ENCODE results near the gene CPLANE1. TPM values are rescaled to one million over a fixed set of nuclear protein-coding genes. Genes with fewer than 3 reads are reported as not detected.
A peak's percentile ranks its signal among the peaks of the same experiment; 100 is the strongest.
"Not testable (repeated sequence)": the region's sequence is repeated elsewhere in the genome, so short reads cannot be mapped to it uniquely, and the experiment has no call there.

The CPLANE1 gene
- total and polyA plus RNA-seq, 2 experiments from 2014 or later, result 5.8 to 13.7 TPM

- DNase-seq (ENCODE audit: low read depth in 1 of 2, low spot score in 1 of 2), result no peak
- peaks cover 8% of the 10 kb centered on the region for H3K36me3 ChIP-seq
- no peaks in the 10 kb centered on the region for H3K9me3 ChIP-seq (ENCODE audit: low read depth)
- H3K27me3 ChIP-seq, result no peaks in the 10 kb centered on the region
- no peak for TF ChIP-seq CTCF (IDR thresholded peaks at IDR 0.05; ENCODE audit: low read depth, low read length)
- H3K4me3 ChIP-seq, result no peak overlapping the region
- peaks cover 4% of the 10 kb centered on the region for H3K4me1 ChIP-seq (ENCODE audit: low read depth)
- H3K27ac ChIP-seq, result no peak overlapping the region
These were observed 1.7 kb downstream of the CPLANE1 start for GRCh38 chr5:37247496-37247895.

- Histone ChIP-seq H3K9me3 (ENCODE audit: low read depth) (no peaks in the 10 kb centered on the region), H3K27me3 (no peaks in the 10 kb centered on the region), H3K36me3 (peaks cover 11% of the 10 kb centered on the region), H3K27ac (no peak overlapping the region), H3K4me3 (no peak overlapping the region), H3K4me1 (ENCODE audit: low read depth) (peaks cover 4% of the 10 kb centered on the region)
- DNase-seq (ENCODE audit: low read depth in 1 of 2, low spot score in 1 of 2), result no peak
- no peak for TF ChIP-seq CTCF (IDR thresholded peaks at IDR 0.05; ENCODE audit: low read depth, low read length)
These were observed 2.1 kb downstream of the CPLANE1 start for GRCh38 chr5:37247036-37247435.

- no peak overlapping the region for H3K4me3 ChIP-seq
- no peak for DNase-seq (ENCODE audit: low read depth in 1 of 2, low spot score in 1 of 2)
- no peak overlapping the region for H3K27ac ChIP-seq
- H3K27me3 ChIP-seq, result no peaks in the 10 kb centered on the region
- no peak for TF ChIP-seq CTCF (IDR thresholded peaks at IDR 0.05; ENCODE audit: low read depth, low read length)
- no peaks in the 10 kb centered on the region for H3K9me3 ChIP-seq (ENCODE audit: low read depth)
- H3K36me3 ChIP-seq, result peaks cover 15% of the 10 kb centered on the region
- no peaks in the 10 kb centered on the region for H3K4me1 ChIP-seq (ENCODE audit: low read depth)
These were observed 14.9 kb downstream of the CPLANE1 start for GRCh38 chr5:37234288-37234687.

- H3K27ac ChIP-seq, result no peak overlapping the region
- peaks cover 44% of the 10 kb centered on the region for H3K36me3 ChIP-seq
- H3K9me3 ChIP-seq (ENCODE audit: low read depth), result no peaks in the 10 kb centered on the region
- no peaks in the 10 kb centered on the region for H3K4me1 ChIP-seq (ENCODE audit: low read depth)
- H3K27me3 ChIP-seq, result no peaks in the 10 kb centered on the region
- DNase-seq (ENCODE audit: low read depth in 1 of 2, low spot score in 1 of 2), result no peak
- H3K4me3 ChIP-seq, result no peak overlapping the region
- TF ChIP-seq CTCF (IDR thresholded peaks at IDR 0.05; ENCODE audit: low read depth, low read length), result no peak
These were observed 22.8 kb downstream of the CPLANE1 start for GRCh38 chr5:37226377-37226776.

GRCh38 chr5:37222181-37222580, 27.0 kb downstream of the CPLANE1 start:
- no peak for TF ChIP-seq CTCF (IDR thresholded peaks at IDR 0.05; ENCODE audit: low read depth, low read length)
- H3K4me1 ChIP-seq (ENCODE audit: low read depth), result no peaks in the 10 kb centered on the region
- no peaks in the 10 kb centered on the region for H3K9me3 ChIP-seq (ENCODE audit: low read depth)
- H3K36me3 ChIP-seq, result peaks cover 51% of the 10 kb centered on the region
- H3K4me3 ChIP-seq, result no peak overlapping the region
- H3K27ac ChIP-seq, result no peak overlapping the region
- H3K27me3 ChIP-seq, result no peaks in the 10 kb centered on the region
- DNase-seq (ENCODE audit: low read depth in 1 of 2, low spot score in 1 of 2), result no peak

- H3K4me3 ChIP-seq; DNase-seq (ENCODE audit: low read depth in 1 of 2, low spot score in 1 of 2); H3K9me3 ChIP-seq (ENCODE audit: low read depth); H3K27ac ChIP-seq; H3K4me1 ChIP-seq (ENCODE audit: low read depth); H3K27me3 ChIP-seq: not testable (repeated sequence)
- peaks cover 48% of the 10 kb centered on the region for H3K36me3 ChIP-seq
These were observed 28.8 kb downstream of the CPLANE1 start for GRCh38 chr5:37220426-37220825.

- not testable (repeated sequence) for H3K4me3 ChIP-seq; H3K9me3 ChIP-seq (ENCODE audit: low read depth); H3K27ac ChIP-seq; H3K27me3 ChIP-seq; H3K4me1 ChIP-seq (ENCODE audit: low read depth)
- peak in 1 of 2 donors; percentile 71 for DNase-seq (ENCODE audit: low read depth in 1 of 2, low spot score in 1 of 2)
- H3K36me3 ChIP-seq, result peaks cover 41% of the 10 kb centered on the region
These were observed 29.8 kb downstream of the CPLANE1 start for GRCh38 chr5:37219384-37219783.
